ENCODE results near the gene GSE1. TPM values are rescaled to one million over a fixed set of nuclear protein-coding genes. Genes with fewer than 3 reads are reported as not detected.
A peak's percentile ranks its signal among the peaks of the same experiment; 100 is the strongest.

GSE1 gene
- total RNA-seq, 4 donors from 2014 or later = 54.2 to 155 (median 71.9) TPM

GRCh38 chr16:85625053-85625452 is 11.9 kb downstream of the GSE1 start:
- H3K36me3 ChIP-seq = no peaks in the 10 kb centered on the region
- no peak overlapping the region for H3K4me3 ChIP-seq (replicated peaks in 1 of 3)
- no peaks in the 10 kb centered on the region for H3K27me3 ChIP-seq
- peaks cover 20 to 34% of the 10 kb centered on the region in 2 donors for H3K4me1 ChIP-seq
- H3K9me3 ChIP-seq = no peaks in the 10 kb centered on the region
- WGBS, 2 donors = 91 to 92% methylated on average over 27 of the region's 27 CpGs
- no peak overlapping the region for H3K27ac ChIP-seq
- intact Hi-C loops (cut with DNase I) = no loop called here
- DNase-seq = no peak
- no peak for TF ChIP-seq POLR2A (IDR thresholded peaks at IDR 0.05)
- TF ChIP-seq CTCF (IDR thresholded peaks at IDR 0.05) = no peak

- Histone ChIP-seq H3K36me3 (no peaks in the 10 kb centered on the region), H3K27ac (no peak overlapping the region), H3K27me3 (no peaks in the 10 kb centered on the region), H3K9me3 (no peaks in the 10 kb centered on the region), H3K4me3 (replicated peaks in 1 of 3) (no peak overlapping the region), H3K4me1 (peaks cover 20 to 34% of the 10 kb centered on the region in 2 donors)
- intact Hi-C loops (cut with DNase I) = no loop called here
- 86 to 93% methylated on average over 8 to 14 of the region's 18 CpGs for WGBS, 2 donors
- DNase-seq = peak in 1 of 2 donors; percentile 28
- no peak for TF ChIP-seq POLR2A (IDR thresholded peaks at IDR 0.05)
- TF ChIP-seq CTCF (IDR thresholded peaks at IDR 0.05) = no peak
These were observed 12.5 kb downstream of the GSE1 start for GRCh38 chr16:85625485-85626117.

GRCh38 chr16:85626191-85626981 is 13.3 kb downstream of the GSE1 start:
- Histone ChIP-seq H3K27ac (no peak overlapping the region), H3K4me1 (peaks cover 23 to 40% of the 10 kb centered on the region in 2 donors), H3K4me3 (replicated peaks in 1 of 3) (no peak overlapping the region), H3K27me3 (no peaks in the 10 kb centered on the region), H3K9me3 (no peaks in the 10 kb centered on the region), H3K36me3 (no peaks in the 10 kb centered on the region)
- intact Hi-C loops (cut with DNase I) = no loop called here
- DNase-seq = peak; percentile 25 to 29
- TF ChIP-seq POLR2A (IDR thresholded peaks at IDR 0.05) (no peak), CTCF (IDR thresholded peaks at IDR 0.05) (no peak)
- 58 to 62% methylated on average over 37 of the region's 37 CpGs for WGBS, 2 donors

GRCh38 chr16:85627089-85627488 is 14.0 kb downstream of the GSE1 start:
- no peak overlapping the region for H3K27ac ChIP-seq
- TF ChIP-seq CTCF (IDR thresholded peaks at IDR 0.05) (no peak), POLR2A (IDR thresholded peaks at IDR 0.05) (no peak)
- no peak for DNase-seq
- no peak overlapping the region for H3K4me3 ChIP-seq (replicated peaks in 1 of 3)
- 56 to 68% methylated on average over 8 of the region's 8 CpGs for WGBS, 2 donors
- H3K4me1 ChIP-seq = peaks cover 18 to 40% of the 10 kb centered on the region in 2 donors
- no peaks in the 10 kb centered on the region for H3K9me3 ChIP-seq
- no peaks in the 10 kb centered on the region for H3K27me3 ChIP-seq
- intact Hi-C loops (cut with DNase I) = no loop called here
- H3K36me3 ChIP-seq = no peaks in the 10 kb centered on the region

Data from thyroid gland (tissue), 4 donors.